Measurements from ENCODE around the gene VRK3.
A peak's percentile ranks its signal among the peaks of the same experiment; 100 is the strongest.
"Not testable (repeated sequence)": the region's sequence is repeated elsewhere in the genome, so short reads cannot be mapped to it uniquely, and the experiment has no call there.

The VRK3 gene

GRCh38 chr19:49954933-49955332 is 70.2 kb downstream of the VRK3 start:
- DNase-seq (ENCODE audit: low spot score): no peak

- DNase-seq (ENCODE audit: low spot score): no peak
Measured at GRCh38 chr19:49954092-49954829, 70.9 kb downstream of the VRK3 start.

GRCh38 chr19:49953416-49953815 is 71.8 kb downstream of the VRK3 start:
- DNase-seq (ENCODE audit: low spot score): peak; percentile 32

GRCh38 chr19:49952906-49953305 is 72.3 kb downstream of the VRK3 start:
- DNase-seq (ENCODE audit: low spot score): no peak

DNA sequence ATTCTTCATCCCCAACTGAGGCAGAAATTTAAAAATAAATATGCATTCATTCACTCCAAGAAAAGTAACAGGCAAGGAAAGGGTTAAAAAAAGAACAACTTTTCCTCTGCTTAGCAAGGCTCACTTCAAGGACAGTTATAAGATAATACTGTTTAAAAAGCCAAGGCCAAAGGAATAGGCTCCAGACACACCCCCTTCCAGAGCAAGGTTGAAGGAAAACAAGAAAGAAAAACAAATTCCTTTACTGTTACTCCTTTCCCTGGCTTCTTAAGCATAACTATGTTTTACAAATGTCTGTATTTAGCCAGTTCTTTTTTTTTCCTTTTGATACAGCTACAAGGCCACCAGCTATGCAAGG is 72.7 kb downstream of the VRK3 start:
- DNase-seq (ENCODE audit: low spot score): no peak

GRCh38 chr19:49951806-49952478 is 73.2 kb downstream of the VRK3 start:
- no peak for DNase-seq (ENCODE audit: low spot score)

DNA sequence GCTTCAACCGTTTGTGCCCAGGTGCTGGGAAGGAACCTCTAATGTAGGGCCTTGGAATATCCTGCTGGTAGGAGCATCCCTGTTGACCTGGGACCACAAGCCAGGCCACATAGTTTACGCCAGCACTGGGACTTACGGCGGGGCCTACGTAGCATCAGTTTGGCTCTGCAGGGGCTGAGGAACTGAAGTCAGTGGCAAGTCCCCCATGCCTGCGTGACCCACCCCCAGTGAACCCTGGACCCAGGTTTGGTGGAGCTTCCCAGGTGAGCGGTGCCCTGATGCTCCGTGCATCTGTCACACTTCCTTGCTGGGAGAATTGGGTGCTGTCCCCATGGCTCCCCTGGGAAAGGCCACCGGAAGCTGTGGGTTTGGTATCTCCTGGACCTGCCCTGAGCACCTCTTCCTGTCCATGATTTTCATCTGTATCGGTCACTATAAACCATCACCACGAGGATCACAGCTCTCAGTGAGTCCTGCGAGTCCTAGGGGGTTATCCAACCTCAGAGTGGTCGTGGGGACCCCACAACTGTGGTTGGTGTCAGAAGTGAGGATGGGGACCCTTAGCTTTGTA is 74.1 kb downstream of the VRK3 start:
- DNase-seq (ENCODE audit: low spot score): no peak

DNA sequence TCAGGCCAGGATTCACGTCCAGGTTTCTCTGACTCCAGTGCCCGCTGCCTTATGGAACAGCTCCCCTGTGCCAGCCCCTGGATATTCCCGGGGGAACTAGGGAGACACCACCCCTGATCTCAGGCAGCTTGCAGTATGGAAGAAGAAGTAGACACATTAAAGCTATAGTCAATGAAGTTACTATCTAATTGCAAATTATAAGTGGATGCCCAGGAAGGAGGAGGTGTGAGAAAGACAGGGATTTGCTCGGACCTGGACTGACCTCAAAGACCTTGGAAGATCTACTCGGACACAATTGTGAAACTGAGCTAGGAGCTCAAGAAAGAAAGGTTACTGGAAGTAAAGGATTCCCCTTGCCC is 74.6 kb downstream of the VRK3 start:
- DNase-seq (ENCODE audit: low spot score): no peak

GRCh38 chr19:49949742-49950589 is 75.2 kb downstream of the VRK3 start:
- DNase-seq (ENCODE audit: low spot score): no peak

- no peak for DNase-seq (ENCODE audit: low spot score)
Measured at GRCh38 chr19:49946415-49946814, 78.8 kb downstream of the VRK3 start.

DNA sequence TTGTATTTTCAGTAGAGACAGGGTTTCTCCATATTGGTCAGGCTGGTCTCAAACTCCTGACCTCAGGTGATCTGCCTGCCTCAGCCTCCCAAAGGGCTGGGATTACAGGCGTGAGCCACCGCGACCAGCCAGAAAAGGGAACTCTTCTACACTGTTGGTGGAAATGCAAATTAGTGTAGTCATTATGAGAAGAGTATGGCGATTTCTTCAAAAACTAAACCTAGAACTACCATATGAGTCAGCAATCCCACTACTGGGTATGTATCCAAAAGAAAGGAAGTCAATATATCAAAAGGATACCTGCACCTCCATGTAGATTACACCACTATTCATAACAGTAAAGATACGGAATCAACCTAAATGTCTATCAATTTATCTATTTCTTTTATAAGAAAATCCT is 80.6 kb downstream of the VRK3 start:
- DNase-seq (ENCODE audit: low spot score): not testable (repeated sequence)

- DNase-seq (ENCODE audit: low spot score): no peak
Measured at GRCh38 chr19:49940482-49940791, 84.7 kb downstream of the VRK3 start.

GRCh38 chr19:49939721-49940481 is 85.3 kb downstream of the VRK3 start:
- DNase-seq (ENCODE audit: low spot score): no peak

DNA sequence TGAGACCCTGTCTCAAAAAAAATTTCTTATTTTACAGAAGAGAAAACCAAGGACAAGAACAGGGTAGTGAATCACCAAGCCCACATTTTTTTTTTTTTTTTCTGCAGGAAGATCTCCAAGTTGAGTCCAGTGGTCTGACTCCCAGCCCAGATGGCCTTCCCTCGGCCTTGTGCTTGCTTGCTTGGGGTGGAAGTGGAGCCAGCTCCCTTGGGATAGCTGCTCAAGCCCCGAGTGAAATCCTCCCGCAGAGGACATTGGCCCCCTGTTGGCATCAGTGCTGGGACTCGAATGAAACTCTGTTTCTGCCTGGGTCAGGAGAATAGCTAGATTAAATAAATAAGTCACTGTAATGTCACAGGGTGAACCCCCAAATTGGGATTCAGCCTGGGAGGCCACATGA is 86.5 kb downstream of the VRK3 start:
- DNase-seq (ENCODE audit: low spot score): no peak

DNA sequence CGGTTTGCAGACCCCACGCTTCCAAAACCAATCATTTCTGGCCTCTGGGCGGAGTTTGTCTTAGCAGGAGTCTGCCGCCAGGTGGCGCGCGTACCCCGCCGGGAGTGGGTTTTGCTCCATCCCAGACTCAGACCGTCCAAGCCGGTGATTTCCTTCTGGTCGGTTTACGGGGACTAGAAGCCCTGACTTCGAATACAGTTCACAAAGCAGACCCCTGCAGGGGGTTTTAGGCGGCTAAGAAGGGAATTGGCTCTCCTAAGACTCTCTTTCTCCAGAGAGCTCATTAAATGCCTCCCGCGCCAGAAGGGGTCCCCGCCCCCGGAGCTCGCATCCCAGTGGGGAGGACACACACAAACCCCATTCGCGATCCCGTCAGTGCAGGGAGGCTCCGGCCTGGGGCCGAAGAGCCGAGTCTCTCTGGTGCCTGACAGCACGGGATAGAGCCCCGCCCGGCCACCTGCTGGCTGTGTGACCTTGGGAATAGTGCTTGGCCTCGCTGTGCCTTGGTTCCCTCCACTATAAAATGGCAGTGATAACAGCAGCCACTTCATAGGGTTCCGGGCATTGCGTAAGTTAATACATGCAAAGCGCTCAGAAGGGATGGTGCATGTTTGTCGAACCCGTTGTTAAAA is 87.3 kb downstream of the VRK3 start:
- DNase-seq (ENCODE audit: low spot score): peak; percentile 82

GRCh38 chr19:49936549-49936948 is 88.6 kb downstream of the VRK3 start:
- no peak for DNase-seq (ENCODE audit: low spot score)

DNA sequence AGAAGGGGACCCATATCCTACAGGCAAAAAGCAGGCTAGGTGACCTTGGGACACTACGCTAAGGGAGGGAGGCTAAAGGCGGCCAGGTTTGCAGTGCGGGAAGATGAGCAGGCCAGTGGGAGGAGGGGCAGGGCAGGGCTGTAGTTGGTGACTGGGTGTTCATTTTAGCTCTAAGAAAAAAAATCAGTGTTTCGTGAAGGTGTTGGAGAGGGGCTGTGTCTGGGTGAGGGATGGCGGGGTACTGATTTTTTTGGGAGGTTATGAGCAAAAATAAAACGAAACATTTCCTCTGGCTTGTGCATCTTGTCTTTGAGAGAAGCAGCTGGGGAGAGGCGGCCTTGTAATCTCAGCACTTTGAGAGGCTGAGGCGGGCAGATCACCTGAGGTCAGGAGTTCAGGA is 91.5 kb downstream of the VRK3 start:
- no peak for DNase-seq (ENCODE audit: low spot score)

- no peak for DNase-seq (ENCODE audit: low spot score)
Measured at GRCh38 chr19:49932731-49933131, 92.4 kb downstream of the VRK3 start.

DNA sequence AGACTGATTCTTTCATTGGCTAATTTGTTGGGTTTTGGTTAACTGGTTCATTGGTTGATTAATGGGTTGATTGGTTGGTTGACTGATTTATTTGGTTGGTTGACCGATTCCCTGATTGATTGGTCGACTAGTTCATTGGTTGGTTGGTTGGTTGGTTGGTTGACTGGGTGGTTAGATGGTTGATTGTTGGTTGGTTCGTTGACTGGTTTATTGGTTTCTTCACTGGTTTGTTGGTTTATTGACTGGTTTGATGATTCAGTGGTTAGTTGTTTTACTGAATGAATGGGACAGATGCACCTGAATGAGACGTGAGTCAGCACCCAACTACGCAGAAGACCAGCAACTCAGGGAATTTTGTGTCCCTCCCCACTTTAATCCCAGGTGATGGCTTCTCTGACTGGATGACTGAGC is 93.1 kb downstream of the VRK3 start:
- DNase-seq (ENCODE audit: low spot score): no peak

- DNase-seq (ENCODE audit: low spot score): no peak
Measured at GRCh38 chr19:49931293-49932040, 93.7 kb downstream of the VRK3 start.

- DNase-seq (ENCODE audit: low spot score): no peak
Measured at GRCh38 chr19:49930483-49931011, 94.6 kb downstream of the VRK3 start.

All from Ammon's horn (tissue), 1 donor.